Caco-2 (cell line): ENCODE results near the gene COL24A1. TPM values are rescaled to one million over a fixed set of nuclear protein-coding genes. Genes with fewer than 3 reads are reported as not detected.

Experiments used
- BruUV-seq: library from RNA; stranded (reverse); fragments of 400-500 nt; replicated peaks from 2 replicates; lab custom pipeline; 2021; lab: Mats Ljungman, UMichigan
- CTCF ChIA-PET: fragments of 300-600 bp; sonication (Branson Sonifier 250); formaldehyde crosslinking; loops from one replicate; lab custom pipeline; 2022; ENCODE audit warnings: antibody characterized with exemption; lab: Charles Lee
- POLR2A ChIA-PET: fragments of 300-600 bp; sonication (Branson Sonifier 250); formaldehyde crosslinking; loops from one replicate; lab custom pipeline; 2022; ENCODE audit warnings: antibody characterized with exemption; lab: Charles Lee
- DNase-seq, 2 experiments: peaks; one replicate each; pipeline versions ENCODE4 v3.0.0 to v3.0.0-alpha.2; 2020 to 2022
- H3K27me3 ChIP-seq: replicated peaks from 2 replicates; pipeline ENCODE4 v1.6.0; 2011; ENCODE audit warnings: low read length; ENCODE audit not compliant: control insufficient read depth, insufficient read depth
- H3K36me3 ChIP-seq: 2 replicates; pipeline ENCODE4 v1.5.1; 2011; ENCODE audit warnings: low read length; ENCODE audit not compliant: control insufficient read depth, insufficient read depth
- H3K4me1 ChIP-seq: fragments of 250-450 bp; sonication (Bioruptor Pico); 2 replicates; pipeline ENCODE4 v1.5.1; 2020; ENCODE audit warnings: mild to moderate bottlenecking
- H3K4me3 ChIP-seq: 2 replicates; pipeline ENCODE4 v1.5.1; 2011; ENCODE audit warnings: low read depth, mild to moderate bottlenecking, control low read depth, low read length
- H3K9me3 ChIP-seq: fragments of 250-450 bp; sonication (Bioruptor Pico); 2 replicates; pipeline ENCODE4 v1.5.1; 2020; ENCODE audit warnings: mild to moderate bottlenecking, moderate library complexity
- H3K27ac Mint-ChIP-seq: one replicate; pipeline ENCODE4 v1.8.0; 2022; ENCODE audit warnings: mixed read lengths; ENCODE audit not compliant: unreplicated experiment
- H3K27me3 Mint-ChIP-seq: one replicate; pipeline ENCODE4 v1.8.0; 2022; ENCODE audit warnings: mixed read lengths; ENCODE audit not compliant: insufficient read depth, unreplicated experiment
- H3K36me3 Mint-ChIP-seq: one replicate; pipeline ENCODE4 v1.8.0; 2022; ENCODE audit warnings: mild to moderate bottlenecking, mixed read lengths; ENCODE audit not compliant: insufficient read depth, unreplicated experiment
- H3K4me1 Mint-ChIP-seq: one replicate; pipeline ENCODE4 v1.8.0; 2022; ENCODE audit warnings: low read depth, mixed read lengths; ENCODE audit not compliant: unreplicated experiment
- H3K4me3 Mint-ChIP-seq: one replicate; pipeline ENCODE4 v1.8.0; 2022; ENCODE audit warnings: mild to moderate bottlenecking, moderate library complexity, mixed read lengths; ENCODE audit not compliant: unreplicated experiment
- H3K9me3 Mint-ChIP-seq: one replicate; pipeline ENCODE4 v1.8.0; 2022; ENCODE audit warnings: mixed read lengths; ENCODE audit not compliant: unreplicated experiment
- CTCF ChIP-seq, 2 experiments: fragments of 200-600 bp in 1 of 2; IDR thresholded peaks; 1 replicate in 1 of 2; 2 replicates in 1 of 2; pipeline versions ENCODE4 v1.5.1 to v1.8.0; 2011 to 2022; ENCODE audit warnings: antibody characterized with exemption in 1 of 2, control low read depth in 1 of 2, inconsistent platforms in 1 of 2, low read depth in 1 of 2, low read length in 1 of 2, mild to moderate bottlenecking in 1 of 2, moderate library complexity in 1 of 2; ENCODE audit not compliant: insufficient read depth in 1 of 2, severe bottlenecking in 1 of 2, unreplicated experiment in 1 of 2
- intact Hi-C: fragments of 100-400 bp; cut with micrococcal nuclease; formaldehyde crosslinking; loops from one replicate; pipeline ENCODE4 v1.10.0; 2022; ENCODE audit not compliant: unreplicated experiment
- total RNA-seq: library from RNA; stranded (reverse); gene quantifications from 2 replicates; pipeline ENCODE4 v1.2.3, GENCODE V29; 2022

The COL24A1 gene
- total RNA-seq, 1 experiment from 2014 or later, result 0.07 TPM

GRCh38 chr1:85938829-85939228 is 217.7 kb downstream of the COL24A1 start:
- Histone ChIP-seq H3K36me3 (no peaks in the 10 kb centered on the region), H3K4me1 (no peaks in the 10 kb centered on the region), H3K27me3 (no peaks in the 10 kb centered on the region), H3K4me3 (no peak overlapping the region), H3K9me3 (no peaks in the 10 kb centered on the region)
- H3K27me3 Mint-ChIP-seq, result no peaks in the 10 kb centered on the region
- no peaks in the 10 kb centered on the region for H3K4me1 Mint-ChIP-seq
- ChIA-PET POLR2A (no interaction called here), CTCF (no interaction called here)
- BruUV-seq, result no TSS peak
- no peaks in the 10 kb centered on the region for H3K36me3 Mint-ChIP-seq
- TF ChIP-seq CTCF (IDR thresholded peaks at IDR 0.05; ENCODE audit: insufficient read depth in 1 of 2, low read depth in 1 of 2, low read length in 1 of 2, severe bottlenecking in 1 of 2, unreplicated experiment in 1 of 2), result no peak
- intact Hi-C loops, result no loop called here
- H3K9me3 Mint-ChIP-seq, result no peaks in the 10 kb centered on the region
- DNase-seq, result no peak
- no peak overlapping the region for H3K4me3 Mint-ChIP-seq
- no peak overlapping the region for H3K27ac Mint-ChIP-seq

GRCh38 chr1:85936470-85936869 is 220.1 kb downstream of the COL24A1 start:
- DNase-seq, result no peak
- Mint-ChIP-seq H3K27me3 (no peaks in the 10 kb centered on the region), H3K4me3 (no peak overlapping the region), H3K27ac (no peak overlapping the region), H3K9me3 (no peaks in the 10 kb centered on the region), H3K4me1 (no peaks in the 10 kb centered on the region), H3K36me3 (no peaks in the 10 kb centered on the region)
- no peaks in the 10 kb centered on the region for H3K27me3 ChIP-seq
- no TSS peak for BruUV-seq
- CTCF ChIA-PET, result no interaction called here
- intact Hi-C loops, result no loop called here
- no peaks in the 10 kb centered on the region for H3K36me3 ChIP-seq
- no peaks in the 10 kb centered on the region for H3K9me3 ChIP-seq
- no peak for TF ChIP-seq CTCF (IDR thresholded peaks at IDR 0.05; ENCODE audit: insufficient read depth in 1 of 2, low read depth in 1 of 2, low read length in 1 of 2, severe bottlenecking in 1 of 2, unreplicated experiment in 1 of 2)
- H3K4me3 ChIP-seq, result no peak overlapping the region
- H3K4me1 ChIP-seq, result no peaks in the 10 kb centered on the region
- POLR2A ChIA-PET, result no interaction called here

- TF ChIP-seq CTCF (IDR thresholded peaks at IDR 0.05; ENCODE audit: insufficient read depth in 1 of 2, low read depth in 1 of 2, low read length in 1 of 2, severe bottlenecking in 1 of 2, unreplicated experiment in 1 of 2), result no peak
- CTCF ChIA-PET, result no interaction called here
- no peaks in the 10 kb centered on the region for H3K9me3 Mint-ChIP-seq
- H3K27me3 Mint-ChIP-seq, result no peaks in the 10 kb centered on the region
- H3K36me3 Mint-ChIP-seq, result no peaks in the 10 kb centered on the region
- Histone ChIP-seq H3K4me1 (no peaks in the 10 kb centered on the region), H3K4me3 (no peak overlapping the region), H3K36me3 (no peaks in the 10 kb centered on the region), H3K9me3 (no peaks in the 10 kb centered on the region), H3K27me3 (no peaks in the 10 kb centered on the region)
- no peak overlapping the region for H3K4me3 Mint-ChIP-seq
- no peaks in the 10 kb centered on the region for H3K4me1 Mint-ChIP-seq
- H3K27ac Mint-ChIP-seq, result no peak overlapping the region
- POLR2A ChIA-PET, result no interaction called here
- DNase-seq, result no peak
- intact Hi-C loops, result no loop called here
- BruUV-seq, result no TSS peak
Observed at GRCh38 chr1:85936057-85936456, 220.5 kb downstream of the COL24A1 start.
